HFFc6 (cell line): ENCODE measurements around the gene TM9SF2. TPM values are rescaled to one million over a fixed set of nuclear protein-coding genes. Genes with fewer than 3 reads are reported as not detected.
"Not testable (repeated sequence)": the region's sequence is repeated elsewhere in the genome, so short reads cannot be mapped to it uniquely, and the experiment has no call there.

Experiments
- DNase-seq: peaks from one replicate; pipeline ENCODE4 v3.0.0-alpha.2; 2018
- H3K27ac Mint-ChIP-seq: 2 replicates; pipeline ENCODE4 v1.8.0; 2020; ENCODE audit warnings: mild to moderate bottlenecking, mixed read lengths
- H3K27me3 Mint-ChIP-seq: 2 replicates; pipeline ENCODE4 v1.8.0; 2021; ENCODE audit warnings: mild to moderate bottlenecking, moderate library complexity, mixed read lengths; ENCODE audit not compliant: insufficient read depth
- H3K36me3 Mint-ChIP-seq: 2 replicates; pipeline ENCODE4 v1.8.0; 2021; ENCODE audit warnings: low read depth, mixed read lengths
- H3K4me1 Mint-ChIP-seq: 2 replicates; pipeline ENCODE4 v1.8.0; 2020; ENCODE audit warnings: low read depth, mixed read lengths
- H3K4me3 Mint-ChIP-seq: 2 replicates; pipeline ENCODE4 v1.8.0; 2020; ENCODE audit warnings: mild to moderate bottlenecking, moderate library complexity, mixed read lengths
- H3K9me3 Mint-ChIP-seq: 2 replicates; pipeline ENCODE4 v1.8.0; 2020; ENCODE audit warnings: mild to moderate bottlenecking, mixed read lengths
- total RNA-seq, 6 experiments: library from RNA; stranded (reverse); fragmentation: NEBNext Ultra II Directional; extraction: Animal tissue kit (Norgen Biotek cat#: 25700); gene quantifications; 2 replicates in 1 of 6; 3 replicates in 5 of 6; pipeline ENCODE4 v1.2.3, GENCODE V29; 2021
- TF ChIP-seq, protein P1 (sequence below): fragments of 200-600 bp; sonication (generic); IDR thresholded peaks from 2 replicates; pipeline ENCODE4 v1.5.0; 2021; ENCODE audit warnings: antibody characterized with exemption, mild to moderate bottlenecking

TM9SF2 gene
- total RNA-seq, 6 experiments from 2014 or later, result 101 to 127 (median 122) TPM

DNA sequence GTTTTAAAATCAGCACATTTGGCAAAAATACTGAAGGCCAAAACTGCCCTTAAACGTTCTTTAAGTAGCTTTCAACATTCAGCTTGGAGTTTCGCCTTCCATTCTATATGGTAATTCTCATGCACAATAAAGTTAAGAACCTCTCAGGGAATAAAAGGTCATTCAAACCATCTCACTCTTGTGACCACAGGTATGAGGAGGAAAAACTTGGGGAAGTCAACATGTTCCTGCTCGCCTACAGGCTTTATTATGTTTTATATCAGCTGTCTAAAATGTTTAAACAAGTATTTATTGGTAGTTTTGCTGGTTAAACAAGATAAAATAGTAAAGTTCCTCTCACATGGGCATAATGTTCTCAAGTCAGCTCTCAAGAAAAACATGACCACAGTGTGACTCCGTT lies 19.9 kb upstream of the TM9SF2 start:
- H3K9me3 Mint-ChIP-seq, result no peaks in the 10 kb centered on the region
- H3K4me3 Mint-ChIP-seq, result no peak overlapping the region
- TF ChIP-seq, protein P1, sequence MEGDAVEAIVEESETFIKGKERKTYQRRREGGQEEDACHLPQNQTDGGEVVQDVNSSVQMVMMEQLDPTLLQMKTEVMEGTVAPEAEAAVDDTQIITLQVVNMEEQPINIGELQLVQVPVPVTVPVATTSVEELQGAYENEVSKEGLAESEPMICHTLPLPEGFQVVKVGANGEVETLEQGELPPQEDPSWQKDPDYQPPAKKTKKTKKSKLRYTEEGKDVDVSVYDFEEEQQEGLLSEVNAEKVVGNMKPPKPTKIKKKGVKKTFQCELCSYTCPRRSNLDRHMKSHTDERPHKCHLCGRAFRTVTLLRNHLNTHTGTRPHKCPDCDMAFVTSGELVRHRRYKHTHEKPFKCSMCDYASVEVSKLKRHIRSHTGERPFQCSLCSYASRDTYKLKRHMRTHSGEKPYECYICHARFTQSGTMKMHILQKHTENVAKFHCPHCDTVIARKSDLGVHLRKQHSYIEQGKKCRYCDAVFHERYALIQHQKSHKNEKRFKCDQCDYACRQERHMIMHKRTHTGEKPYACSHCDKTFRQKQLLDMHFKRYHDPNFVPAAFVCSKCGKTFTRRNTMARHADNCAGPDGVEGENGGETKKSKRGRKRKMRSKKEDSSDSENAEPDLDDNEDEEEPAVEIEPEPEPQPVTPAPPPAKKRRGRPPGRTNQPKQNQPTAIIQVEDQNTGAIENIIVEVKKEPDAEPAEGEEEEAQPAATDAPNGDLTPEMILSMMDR, result no peak
- no peaks in the 10 kb centered on the region for H3K4me1 Mint-ChIP-seq
- peaks cover 17% of the 10 kb centered on the region for H3K27me3 Mint-ChIP-seq
- no peaks in the 10 kb centered on the region for H3K36me3 Mint-ChIP-seq
- H3K27ac Mint-ChIP-seq, result no peak overlapping the region
- DNase-seq, result no peak

DNA sequence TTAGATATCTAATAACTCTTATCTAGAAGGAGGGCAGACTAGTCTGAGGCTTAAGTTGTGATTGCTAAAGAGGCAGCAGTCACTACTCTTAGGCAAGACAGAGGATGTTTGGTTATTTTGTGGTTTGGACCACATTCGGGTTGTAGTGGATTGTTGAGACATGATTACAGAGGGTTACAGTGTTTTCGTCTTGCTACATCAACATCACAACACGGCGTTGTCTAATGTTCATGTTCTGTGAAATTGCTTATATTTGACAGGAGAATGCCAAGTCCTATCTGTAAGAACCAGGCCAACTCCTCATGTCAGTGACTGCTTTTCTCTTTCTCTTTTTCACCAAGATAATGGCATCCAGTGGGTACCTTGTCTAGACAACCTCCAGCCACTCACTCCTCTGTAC lies 16.8 kb upstream of the TM9SF2 start:
- H3K27ac Mint-ChIP-seq, result no peak overlapping the region
- H3K36me3 Mint-ChIP-seq, result no peaks in the 10 kb centered on the region
- TF ChIP-seq, protein P1, result no peak
- no peaks in the 10 kb centered on the region for H3K4me1 Mint-ChIP-seq
- H3K4me3 Mint-ChIP-seq, result no peak overlapping the region
- no peak for DNase-seq
- H3K9me3 Mint-ChIP-seq, result no peaks in the 10 kb centered on the region
- H3K27me3 Mint-ChIP-seq, result peaks cover 21% of the 10 kb centered on the region

DNA sequence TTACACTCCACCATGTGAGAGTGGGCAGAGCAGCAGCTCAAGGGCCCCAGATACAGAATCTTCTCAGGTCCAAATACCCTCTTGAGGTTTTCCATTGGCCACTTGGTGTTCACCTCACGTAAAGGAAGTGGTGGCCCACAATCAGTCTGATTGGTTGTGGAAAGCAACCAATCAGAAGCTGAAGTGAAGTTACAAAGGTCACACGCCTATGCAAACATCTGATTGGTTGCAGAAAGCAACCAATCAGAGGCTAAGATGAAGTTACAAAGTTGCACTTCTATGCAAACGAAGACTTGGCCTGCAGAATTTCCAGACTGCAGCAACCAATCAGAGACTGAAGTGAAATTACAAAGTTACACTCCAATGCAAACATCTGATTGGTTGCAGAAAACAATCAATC lies 14.3 kb upstream of the TM9SF2 start:
- no peak for DNase-seq
- no peaks in the 10 kb centered on the region for H3K9me3 Mint-ChIP-seq
- no peaks in the 10 kb centered on the region for H3K36me3 Mint-ChIP-seq
- TF ChIP-seq, protein P1, result no peak
- H3K4me1 Mint-ChIP-seq, result no peaks in the 10 kb centered on the region
- H3K27me3 Mint-ChIP-seq, result peaks cover 26% of the 10 kb centered on the region
- H3K27ac Mint-ChIP-seq, result no peak overlapping the region
- H3K4me3 Mint-ChIP-seq, result no peak overlapping the region

DNA sequence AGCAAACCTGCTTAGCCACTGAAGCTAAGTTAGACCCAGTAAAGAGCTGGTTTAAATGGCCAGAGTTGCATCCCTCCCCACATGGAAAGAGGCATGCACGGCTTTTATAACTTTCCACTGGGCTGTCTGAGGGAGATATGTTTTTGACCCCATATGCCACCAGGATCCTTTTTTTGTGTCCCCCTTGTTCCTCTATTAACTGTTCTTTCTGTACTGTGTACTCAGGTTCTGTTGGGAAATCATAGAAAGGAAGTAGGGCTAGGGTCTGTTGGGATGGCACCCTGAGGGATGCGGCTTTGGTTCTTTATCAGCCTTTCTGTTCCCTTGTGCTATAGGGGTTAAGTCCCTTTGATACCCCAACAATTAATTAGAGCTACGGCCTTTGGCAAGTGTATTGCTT lies 12.2 kb upstream of the TM9SF2 start:
- Mint-ChIP-seq H3K36me3 (no peaks in the 10 kb centered on the region), H3K27me3 (peaks cover 27% of the 10 kb centered on the region), H3K4me3 (no peak overlapping the region), H3K27ac (no peak overlapping the region), H3K4me1 (no peaks in the 10 kb centered on the region), H3K9me3 (0 out of 2 replicates have a peak, but pooled peaks cover under 1% of the 10 kb centered on the region)
- DNase-seq, result no peak
- TF ChIP-seq, protein P1, result no peak

DNA sequence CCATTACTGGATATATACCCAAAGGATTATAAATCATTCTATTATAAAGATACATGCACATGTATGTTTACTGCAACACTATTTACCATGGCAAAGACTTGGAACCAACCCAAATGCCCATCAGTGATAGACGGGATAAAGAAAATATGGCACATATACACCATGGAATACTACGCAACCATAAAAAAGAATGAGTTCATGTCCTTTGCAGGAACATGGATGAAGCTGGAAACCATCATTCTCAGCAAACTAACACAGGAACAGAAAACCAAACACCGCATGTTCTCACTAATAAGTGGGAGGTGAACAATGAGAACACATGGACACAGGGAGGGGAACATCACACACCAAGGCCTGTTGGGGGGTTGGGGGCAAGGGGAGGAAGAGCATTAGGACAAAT lies 9.5 kb upstream of the TM9SF2 start:
- H3K9me3 Mint-ChIP-seq, H3K36me3 Mint-ChIP-seq, H3K4me3 Mint-ChIP-seq, DNase-seq, H3K27ac Mint-ChIP-seq: not testable (repeated sequence)
- Mint-ChIP-seq H3K27me3 (peaks cover 20% of the 10 kb centered on the region), H3K4me1 (peaks cover 14% of the 10 kb centered on the region)

DNA sequence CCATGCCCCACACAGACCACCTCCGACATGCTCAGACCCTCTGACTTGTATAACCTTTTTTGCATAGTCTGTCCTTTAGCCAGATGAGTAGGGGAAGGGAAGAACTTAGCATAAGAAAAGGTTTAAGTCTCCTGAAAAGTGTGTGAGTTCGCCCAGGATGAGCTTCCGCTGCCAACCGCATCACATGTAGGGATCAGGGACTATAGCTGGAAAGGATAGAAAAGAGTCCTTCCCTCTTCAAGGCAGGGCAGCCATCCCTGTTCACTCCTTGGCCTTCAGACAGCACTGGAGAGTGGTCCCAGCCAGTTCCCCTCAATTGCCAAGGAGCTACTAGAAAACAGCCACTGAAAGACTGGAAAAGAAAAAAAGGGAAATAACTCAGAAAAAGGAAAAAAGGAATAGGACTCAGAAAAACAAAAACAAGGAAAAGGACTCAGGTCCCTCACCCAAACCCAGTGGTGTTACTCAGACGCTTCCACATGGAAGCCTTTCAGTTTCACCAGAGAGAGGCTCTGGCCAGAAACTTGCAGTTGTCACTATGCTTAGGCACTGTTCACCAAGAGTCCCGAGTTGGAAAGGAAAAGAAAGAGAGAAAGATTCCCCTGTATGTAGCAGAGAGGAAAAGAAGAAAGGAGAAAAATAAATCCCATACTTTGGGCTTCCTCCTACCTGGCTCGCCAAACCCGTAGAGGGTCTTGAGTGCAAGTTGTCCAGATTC lies 5.6 kb upstream of the TM9SF2 start:
- TF ChIP-seq, protein P1, result no peak
- Mint-ChIP-seq H3K27me3 (peaks cover 7% of the 10 kb centered on the region), H3K4me3 (peak overlapping the region; percentile 70), H3K4me1 (peaks cover 42% of the 10 kb centered on the region), H3K27ac (no peak overlapping the region), H3K36me3 (peaks cover 18% of the 10 kb centered on the region), H3K9me3 (peaks cover 6% of the 10 kb centered on the region; the same call in 1 of the 2 replicates)
- no peak for DNase-seq
